GM21737 (cell line): ENCODE results near the gene CNGA1.

ENCODE experiments used
- ATAC-seq: cut with Tn5 transposase; IDR thresholded peaks from one replicate; pipeline ENCODE4 v1.9.1; 2021; ENCODE audit warnings: mild to moderate bottlenecking, moderate library complexity; ENCODE audit not compliant: unreplicated experiment

The CNGA1 gene

DNA sequence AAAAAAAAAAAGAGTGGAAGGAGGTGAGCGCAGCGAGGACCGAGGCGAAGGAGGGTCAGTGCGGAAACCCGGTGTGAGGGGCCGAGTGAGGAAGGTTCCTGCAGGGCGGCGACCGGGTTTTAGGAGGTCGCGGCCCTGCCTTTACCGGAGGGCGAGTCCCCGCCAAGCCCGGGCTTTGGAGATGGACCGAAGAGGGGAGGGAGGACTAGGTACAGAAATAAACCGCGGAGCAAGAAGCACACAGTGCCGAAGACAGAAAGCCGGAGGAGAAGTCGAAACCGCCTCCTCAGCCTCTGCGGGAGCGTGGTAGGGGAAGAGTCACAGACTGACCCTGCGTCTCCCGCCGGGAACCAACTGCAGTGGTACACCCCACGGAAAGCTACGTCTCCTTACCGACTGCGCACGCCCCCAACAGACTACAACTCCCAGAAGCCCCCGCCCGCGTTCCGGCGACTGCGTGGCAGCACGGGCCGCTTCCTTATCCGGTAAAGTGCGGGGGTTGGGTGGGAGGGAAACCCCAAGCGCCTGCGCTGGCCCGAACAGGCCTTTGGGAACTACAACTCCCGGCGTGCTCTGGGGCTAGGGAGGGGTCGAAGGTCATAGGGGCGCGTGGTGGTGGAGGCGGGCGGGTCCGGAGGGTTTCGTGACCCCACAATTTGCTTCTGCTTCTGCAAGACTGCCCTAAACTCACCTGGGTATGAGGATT, 102.1 kb downstream of the CNGA1 start, which contains the start of gene NFXL1:
TSS of gene NFXL1 (minus strand) at position 364 of the 706 bp plus-strand sequence. CDS start 380 bp downstream, outside the sequence.
- ATAC-seq: peak; percentile 97

- peak; percentile 19 for ATAC-seq
Measured at GRCh38 chr4:47913861-47914219, 102.6 kb downstream of the CNGA1 start.

GRCh38 chr4:47913330-47913729, 103.2 kb downstream of the CNGA1 start:
- no peak for ATAC-seq

DNA sequence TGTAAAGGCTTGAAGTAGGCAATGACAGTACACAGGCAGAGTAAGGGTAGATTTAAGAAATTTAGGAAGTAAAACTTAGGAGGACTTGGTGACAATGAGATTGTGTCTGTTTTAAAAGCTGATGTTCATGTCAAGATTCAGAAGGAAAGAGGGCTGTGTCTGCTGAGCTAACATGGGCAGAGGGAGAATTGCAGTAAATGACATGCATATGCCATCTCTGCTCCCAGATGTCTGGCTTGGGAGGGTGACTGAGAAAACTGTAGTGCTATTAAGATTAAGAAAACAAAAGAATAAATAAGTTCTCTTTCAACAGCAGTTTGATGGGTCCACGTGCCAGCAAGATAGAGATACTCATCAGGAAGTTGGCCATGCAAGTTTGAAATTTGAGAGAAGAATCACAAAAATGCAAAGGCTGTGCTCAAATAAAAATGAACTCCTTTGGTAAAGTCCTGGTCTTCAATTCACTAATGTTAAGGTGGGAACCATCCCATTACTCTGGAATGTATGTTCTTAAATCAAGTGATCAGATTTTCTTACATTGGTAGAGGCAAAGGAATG, 109.3 kb downstream of the CNGA1 start:
- ATAC-seq: no peak

- ATAC-seq: no peak
Measured at GRCh38 chr4:47899639-47900038, 116.8 kb downstream of the CNGA1 start.

GRCh38 chr4:47891928-47892327, 124.6 kb downstream of the CNGA1 start:
- ATAC-seq: no peak
